GM12874 (cell line): ENCODE results near the gene SLC35E4.

Experiments
- TF ChIP-seq, protein P1 (sequence below): IDR thresholded peaks from 2 replicates; pipeline ENCODE4 v1.5.1; 2011; ENCODE audit warnings: low read depth, mild to moderate bottlenecking, control low read depth, low read length, moderate library complexity; ENCODE audit not compliant: insufficient read depth

The SLC35E4 gene

DNA sequence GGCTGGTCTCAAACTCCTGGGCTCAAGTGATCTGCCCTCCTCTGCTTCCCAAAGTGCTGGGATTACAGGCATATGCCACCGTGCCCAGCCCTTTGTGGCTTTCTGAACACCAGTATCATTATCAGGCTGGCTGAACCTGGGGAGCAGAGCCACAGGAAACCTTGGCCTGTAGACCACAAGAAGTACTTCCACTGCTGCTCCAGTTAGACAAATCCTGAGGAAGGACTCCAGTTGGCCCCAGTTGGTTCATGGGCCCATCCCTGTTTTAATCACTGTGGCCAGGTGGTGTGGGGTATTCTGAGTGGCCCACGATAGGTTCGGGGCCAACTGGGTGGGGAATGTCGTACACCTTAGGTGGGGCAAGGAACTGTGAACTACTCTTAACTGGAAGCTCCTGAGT is 37.6 kb downstream of the SLC35E4 start:
- TF ChIP-seq, protein P1, sequence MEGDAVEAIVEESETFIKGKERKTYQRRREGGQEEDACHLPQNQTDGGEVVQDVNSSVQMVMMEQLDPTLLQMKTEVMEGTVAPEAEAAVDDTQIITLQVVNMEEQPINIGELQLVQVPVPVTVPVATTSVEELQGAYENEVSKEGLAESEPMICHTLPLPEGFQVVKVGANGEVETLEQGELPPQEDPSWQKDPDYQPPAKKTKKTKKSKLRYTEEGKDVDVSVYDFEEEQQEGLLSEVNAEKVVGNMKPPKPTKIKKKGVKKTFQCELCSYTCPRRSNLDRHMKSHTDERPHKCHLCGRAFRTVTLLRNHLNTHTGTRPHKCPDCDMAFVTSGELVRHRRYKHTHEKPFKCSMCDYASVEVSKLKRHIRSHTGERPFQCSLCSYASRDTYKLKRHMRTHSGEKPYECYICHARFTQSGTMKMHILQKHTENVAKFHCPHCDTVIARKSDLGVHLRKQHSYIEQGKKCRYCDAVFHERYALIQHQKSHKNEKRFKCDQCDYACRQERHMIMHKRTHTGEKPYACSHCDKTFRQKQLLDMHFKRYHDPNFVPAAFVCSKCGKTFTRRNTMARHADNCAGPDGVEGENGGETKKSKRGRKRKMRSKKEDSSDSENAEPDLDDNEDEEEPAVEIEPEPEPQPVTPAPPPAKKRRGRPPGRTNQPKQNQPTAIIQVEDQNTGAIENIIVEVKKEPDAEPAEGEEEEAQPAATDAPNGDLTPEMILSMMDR = no peak

DNA sequence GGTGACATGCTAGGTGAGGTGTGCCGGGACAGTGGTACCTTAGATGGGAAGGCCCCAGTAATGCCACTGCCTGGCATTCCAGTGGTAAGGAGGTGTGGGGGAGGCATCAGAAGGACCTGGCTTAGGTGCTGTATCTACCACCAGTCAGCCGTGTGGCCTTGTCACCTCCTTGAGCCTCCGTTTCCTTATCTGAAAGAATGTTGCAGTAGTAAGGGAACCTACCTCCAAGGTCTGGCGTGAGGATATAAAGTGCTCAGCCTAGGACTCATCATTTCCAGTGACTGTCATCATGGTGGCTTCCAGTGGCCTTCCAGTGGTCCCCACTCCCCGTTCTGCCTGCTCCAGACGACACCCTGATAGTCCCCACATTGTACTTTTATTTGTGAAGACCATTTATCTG is 38.9 kb downstream of the SLC35E4 start:
- TF ChIP-seq, protein P1 = no peak

DNA sequence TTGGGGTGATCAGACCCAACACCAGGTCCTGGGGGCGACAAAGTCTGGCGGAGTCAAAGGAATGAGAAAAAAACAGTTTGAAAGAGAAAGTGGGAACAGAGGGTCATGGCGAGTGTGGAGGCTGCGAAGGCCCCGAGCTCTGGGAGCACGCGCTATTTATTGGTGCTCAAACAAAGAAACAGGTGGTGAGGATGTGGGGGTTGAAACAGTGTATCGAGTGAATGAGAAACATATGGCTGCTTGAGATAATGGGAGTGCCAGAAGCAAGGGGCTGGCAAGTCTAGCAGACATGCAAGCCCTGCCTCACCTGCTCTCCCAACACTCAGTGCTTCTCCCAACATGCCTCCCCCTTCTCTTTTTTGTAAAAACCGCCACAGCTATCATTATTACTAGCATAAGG is 39.9 kb downstream of the SLC35E4 start:
- TF ChIP-seq, protein P1 = no peak

DNA sequence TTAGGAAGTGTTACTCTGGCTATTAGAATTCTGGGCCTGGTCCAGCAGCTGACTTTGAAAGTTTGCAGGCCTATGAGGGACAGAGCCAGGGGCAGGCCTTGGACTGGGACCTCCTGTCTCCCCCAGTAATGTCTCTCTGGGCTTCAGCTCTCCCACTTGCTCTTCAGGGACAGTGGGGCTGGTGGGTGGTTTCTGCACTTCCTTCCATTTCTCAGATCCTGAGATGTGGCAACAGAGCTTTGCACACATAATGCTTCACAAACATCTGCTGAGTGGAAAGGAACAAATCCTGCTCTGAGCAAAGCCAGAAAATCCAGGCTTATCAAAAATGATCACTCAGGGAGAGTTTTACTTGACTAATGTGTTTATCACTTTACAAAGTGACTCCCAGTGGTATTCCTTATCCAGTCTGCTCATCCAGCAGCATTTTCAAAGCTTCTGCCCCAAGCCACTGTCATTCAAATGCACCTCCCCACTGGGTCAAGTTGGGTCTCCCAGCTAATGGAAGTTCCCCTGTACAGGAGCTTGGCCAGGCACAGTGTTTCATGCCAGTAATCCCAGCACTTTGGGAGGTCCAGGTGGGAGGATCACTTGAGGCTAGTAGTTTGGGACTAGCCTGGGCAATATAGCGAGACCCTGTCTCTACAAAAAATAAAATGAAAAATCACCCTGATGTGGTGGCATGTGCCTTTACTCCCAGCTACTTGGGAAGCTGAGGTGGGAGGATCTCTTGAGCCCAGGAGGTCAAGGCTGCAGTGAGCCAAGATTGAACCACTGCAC is 45.6 kb downstream of the SLC35E4 start:
- TF ChIP-seq, protein P1 = no peak

DNA sequence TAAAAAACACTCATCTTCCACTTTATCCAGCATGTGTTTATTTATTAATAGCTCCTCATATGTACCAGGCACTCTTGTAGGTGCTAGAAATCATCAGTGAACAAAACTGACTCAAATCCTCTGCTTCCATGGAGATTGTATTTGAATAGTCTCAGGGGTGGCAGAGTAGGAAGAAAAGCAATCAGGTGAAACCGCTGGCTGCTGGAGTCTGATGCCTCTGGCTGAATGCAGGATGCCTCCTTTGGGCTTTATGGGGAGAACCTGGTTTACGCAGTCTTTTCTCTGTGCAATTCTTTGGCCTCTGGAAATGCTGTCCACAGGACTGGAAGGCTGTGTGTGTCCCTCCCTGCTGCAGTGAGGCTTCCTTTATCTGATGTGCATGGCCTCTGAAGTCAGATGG is 46.2 kb downstream of the SLC35E4 start:
- TF ChIP-seq, protein P1 = no peak

DNA sequence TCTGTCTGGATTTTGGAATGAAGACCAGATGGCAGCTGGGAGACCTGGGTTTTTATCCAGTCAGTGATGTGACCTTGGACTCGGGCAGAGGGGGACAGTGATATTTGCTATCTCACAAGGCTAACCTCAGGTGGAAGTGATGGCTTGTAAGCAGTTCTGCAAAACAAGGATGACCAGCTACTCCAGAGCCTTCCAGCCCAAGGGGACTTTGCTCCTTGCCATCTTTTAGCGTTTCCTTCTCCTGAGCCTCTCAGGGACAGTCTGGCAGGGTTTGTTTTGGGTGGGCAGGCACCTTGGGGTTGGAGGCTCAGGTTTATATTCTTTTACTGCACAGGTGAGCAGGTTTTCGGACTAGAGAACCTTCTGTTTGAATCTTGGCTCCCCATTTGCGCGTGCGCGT is 49.6 kb downstream of the SLC35E4 start:
- TF ChIP-seq, protein P1 = no peak

DNA sequence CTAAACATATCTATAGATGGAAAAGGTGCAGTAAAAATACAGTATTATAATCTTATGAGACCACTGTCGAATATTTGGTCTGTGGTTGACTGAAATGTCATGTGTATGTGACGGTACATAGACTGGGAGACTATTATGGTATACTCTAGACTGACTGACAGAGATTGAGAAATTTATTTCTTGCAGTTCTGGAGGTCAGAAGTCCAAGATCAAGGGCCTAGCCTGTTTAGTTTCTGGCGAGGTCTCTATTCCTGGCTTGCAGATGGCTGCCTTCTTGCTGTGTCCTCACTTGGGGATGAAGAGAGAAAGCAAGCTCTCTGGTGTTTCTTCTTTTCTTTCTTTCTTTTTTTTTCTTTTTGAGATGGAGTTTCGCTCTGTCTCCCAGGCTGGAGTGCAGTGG is 51.8 kb downstream of the SLC35E4 start:
- TF ChIP-seq, protein P1 = no peak

DNA sequence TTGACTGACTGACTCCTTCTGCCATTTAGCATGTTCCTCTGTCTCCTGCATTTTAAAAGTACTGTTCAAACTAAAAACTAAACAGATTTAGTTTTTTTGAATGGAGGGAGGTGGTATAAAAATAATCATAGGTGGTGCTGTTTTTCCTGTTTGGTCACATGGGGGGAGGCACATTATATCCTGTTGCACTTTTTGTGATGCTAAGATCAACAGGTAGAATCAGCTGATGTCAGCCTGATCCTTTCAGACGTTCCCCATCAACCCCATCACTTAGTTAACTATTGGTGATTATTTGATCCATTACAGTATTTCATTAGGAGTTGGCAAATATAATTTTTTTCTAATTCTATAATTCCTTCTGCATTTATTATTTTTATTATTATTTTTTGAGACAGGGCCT is 54.0 kb downstream of the SLC35E4 start:
- TF ChIP-seq, protein P1 = no peak
